D721Med (cell line): ENCODE results near the gene DYNLL2.
A peak's percentile ranks its signal among the peaks of the same experiment; 100 is the strongest.

Source experiments
- DNase-seq: peaks from one replicate; pipeline ENCODE4 v3.0.0; 2011; ENCODE audit warnings: low spot score; ENCODE audit not compliant: insufficient read length
- FAIRE-seq: peaks from 2 replicates; lab custom pipeline; 2011; peaks lifted over from hg19 to GRCh38; lab: Jason Lieb, UNC
- TF ChIP-seq, protein P1 (sequence below): IDR thresholded peaks from 2 replicates; pipeline ENCODE4 v1.5.1; 2012; ENCODE audit warnings: mild to moderate bottlenecking, control low read depth; ENCODE audit not compliant: insufficient read depth; ENCODE audit errors: missing control alignments

DYNLL2 gene

GRCh38 chr17:58105093-58105492 is 21.9 kb downstream of the DYNLL2 start:
- peak; percentile 11 for FAIRE-seq
- DNase-seq = no peak
- TF ChIP-seq, protein P1, sequence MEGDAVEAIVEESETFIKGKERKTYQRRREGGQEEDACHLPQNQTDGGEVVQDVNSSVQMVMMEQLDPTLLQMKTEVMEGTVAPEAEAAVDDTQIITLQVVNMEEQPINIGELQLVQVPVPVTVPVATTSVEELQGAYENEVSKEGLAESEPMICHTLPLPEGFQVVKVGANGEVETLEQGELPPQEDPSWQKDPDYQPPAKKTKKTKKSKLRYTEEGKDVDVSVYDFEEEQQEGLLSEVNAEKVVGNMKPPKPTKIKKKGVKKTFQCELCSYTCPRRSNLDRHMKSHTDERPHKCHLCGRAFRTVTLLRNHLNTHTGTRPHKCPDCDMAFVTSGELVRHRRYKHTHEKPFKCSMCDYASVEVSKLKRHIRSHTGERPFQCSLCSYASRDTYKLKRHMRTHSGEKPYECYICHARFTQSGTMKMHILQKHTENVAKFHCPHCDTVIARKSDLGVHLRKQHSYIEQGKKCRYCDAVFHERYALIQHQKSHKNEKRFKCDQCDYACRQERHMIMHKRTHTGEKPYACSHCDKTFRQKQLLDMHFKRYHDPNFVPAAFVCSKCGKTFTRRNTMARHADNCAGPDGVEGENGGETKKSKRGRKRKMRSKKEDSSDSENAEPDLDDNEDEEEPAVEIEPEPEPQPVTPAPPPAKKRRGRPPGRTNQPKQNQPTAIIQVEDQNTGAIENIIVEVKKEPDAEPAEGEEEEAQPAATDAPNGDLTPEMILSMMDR = no peak

DNA sequence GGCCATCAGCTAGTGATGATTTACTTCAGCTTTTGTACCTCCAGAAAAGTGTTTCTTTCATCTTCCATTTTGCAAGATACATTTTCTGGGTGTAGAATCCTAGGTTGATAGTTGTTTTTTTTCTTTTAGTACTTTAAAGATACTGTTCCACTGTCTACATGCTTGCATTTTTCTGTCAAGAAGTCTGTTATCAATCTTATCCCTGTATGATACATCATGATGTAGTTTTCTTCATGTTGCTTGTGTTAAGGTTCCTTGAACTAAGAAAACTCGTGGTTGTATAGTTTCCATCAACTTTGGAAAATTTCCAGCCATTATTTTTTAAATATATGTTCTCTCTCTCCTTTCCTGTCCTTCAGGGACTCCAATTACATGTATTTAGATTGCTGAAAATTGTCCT is 24.1 kb downstream of the DYNLL2 start:
- TF ChIP-seq, protein P1 = no peak
- no peak for FAIRE-seq
- DNase-seq = no peak

DNA sequence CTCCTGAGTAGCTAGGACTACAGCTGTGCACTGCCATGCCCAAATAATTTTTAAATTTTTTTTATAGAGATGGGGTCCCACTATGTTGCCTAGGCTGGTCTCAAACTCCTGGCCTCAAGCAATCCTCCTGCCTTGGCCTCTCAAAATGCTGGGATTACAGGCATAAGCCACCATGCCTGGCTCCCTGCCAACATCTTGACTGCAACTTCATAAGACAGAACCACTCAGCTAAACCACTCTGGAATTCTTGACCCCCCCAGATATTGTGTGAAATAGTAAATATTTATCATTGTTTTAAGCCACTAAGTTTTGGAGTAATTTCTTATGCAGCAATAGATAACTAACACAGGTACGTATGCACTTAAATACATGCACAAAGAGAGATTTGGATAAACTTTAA is 26.0 kb downstream of the DYNLL2 start:
- DNase-seq (no peak), FAIRE-seq (no peak)
- TF ChIP-seq, protein P1 = no peak

GRCh38 chr17:58110012-58110411 is 26.8 kb downstream of the DYNLL2 start:
- no peak for DNase-seq
- FAIRE-seq = no peak
- TF ChIP-seq, protein P1 = no peak

DNA sequence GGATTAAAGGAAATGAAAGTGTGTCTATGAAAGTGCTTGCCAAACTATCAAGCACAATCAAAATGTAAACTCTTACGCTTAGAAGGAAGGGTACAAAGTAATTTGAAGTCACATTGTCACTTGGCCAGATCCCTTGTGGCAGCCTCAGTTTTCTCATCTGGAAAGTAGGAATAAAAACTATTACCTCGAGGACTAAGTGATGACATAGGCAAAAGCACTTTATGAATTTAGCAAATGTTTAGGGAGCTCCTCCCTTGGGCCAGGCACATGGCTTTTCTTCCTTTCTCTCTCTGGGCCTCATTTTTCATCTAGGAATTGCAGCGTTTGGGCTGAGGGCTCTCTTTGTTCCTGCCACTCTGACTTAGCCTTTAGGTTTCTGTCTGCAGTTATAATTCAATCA is 28.5 kb downstream of the DYNLL2 start:
- TF ChIP-seq, protein P1 = no peak
- DNase-seq (no peak), FAIRE-seq (no peak)

- DNase-seq = peak; percentile 33
- TF ChIP-seq, protein P1 = peak; percentile 100
- FAIRE-seq = no peak
These were observed 29.9 kb downstream of the DYNLL2 start for GRCh38 chr17:58112970-58113631.

DNA sequence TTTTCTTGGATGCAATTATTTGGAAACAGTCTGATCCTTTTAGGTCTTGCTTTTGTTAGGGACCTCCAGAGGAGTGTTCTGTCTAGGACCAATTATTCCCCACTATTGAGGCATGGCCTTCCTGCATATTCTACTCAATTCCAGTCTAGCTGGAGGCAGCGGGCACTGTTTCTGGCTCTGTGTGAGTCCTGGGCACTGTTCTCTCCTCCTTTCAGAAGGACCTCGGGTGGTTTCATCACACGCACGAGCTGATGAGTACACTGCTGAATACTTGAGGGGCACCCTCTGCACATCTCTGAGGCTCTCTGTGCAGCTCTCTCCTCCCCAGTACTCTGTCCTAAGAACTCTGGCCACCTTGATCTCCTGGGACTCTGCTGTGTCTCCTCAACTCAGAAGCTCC is 30.7 kb downstream of the DYNLL2 start:
- FAIRE-seq (no peak), DNase-seq (no peak)
- TF ChIP-seq, protein P1 = no peak
